Naive thymus-derived CD4-positive, alpha-beta T cell (primary cell): ENCODE measurements around the gene LAMC1. TPM values are rescaled to one million over a fixed set of nuclear protein-coding genes. Genes with fewer than 3 reads are reported as not detected.

Experiments used
- ATAC-seq: fragments of 150-1000 bp; cut with Tn5 transposase; 2 replicates; pipeline ENCODE4 v1.10.0; 2021; ENCODE audit warnings: mild to moderate bottlenecking, moderate library complexity
- CTCF ChIA-PET: fragments of 350-600 bp; sonication (Branson Sonifier 250); formaldehyde crosslinking; loops from one replicate; lab custom pipeline; 2021; ENCODE audit warnings: antibody characterized with exemption; lab: Charles Lee
- POLR2A ChIA-PET: fragments of 350-600 bp; sonication (Branson Sonifier 250); formaldehyde crosslinking; loops from one replicate; lab custom pipeline; 2021; ENCODE audit warnings: antibody characterized with exemption, inconsistent platforms; lab: Charles Lee
- DNase-seq, 9 donors: peaks; one replicate each; pipeline versions ENCODE4 v3.0.0 to v3.0.0-alpha.2; 2020 to 2022; ENCODE audit warnings: mixed read lengths in 1 of 9
- H3K27ac ChIP-seq: one replicate; pipeline ENCODE4 v1.7.0; 2013; ENCODE audit warnings: mild to moderate bottlenecking, low read depth, low read length, moderate library complexity
- H3K27me3 ChIP-seq, 2 donors: one replicate each; pipeline ENCODE4 v1.7.0; 2013; ENCODE audit warnings: low read length in 2 of 2, mild to moderate bottlenecking in 2 of 2, moderate library complexity in 2 of 2; ENCODE audit not compliant: control insufficient read depth in 2 of 2, insufficient read depth in 2 of 2
- H3K36me3 ChIP-seq, 3 experiments: 1 replicate in 2 of 3; 2 replicates in 1 of 3; pipeline ENCODE4 v1.7.0; 2013; ENCODE audit warnings: low read length in 3 of 3, mild to moderate bottlenecking in 3 of 3, moderate library complexity in 1 of 3; ENCODE audit not compliant: insufficient read depth in 3 of 3, control insufficient read depth in 2 of 3
- H3K4me1 ChIP-seq, 2 donors: one replicate each; pipeline ENCODE4 v1.7.0; 2013; ENCODE audit warnings: low read length in 2 of 2, mild to moderate bottlenecking in 2 of 2, moderate library complexity in 1 of 2; ENCODE audit not compliant: control insufficient read depth in 2 of 2, insufficient read depth in 2 of 2
- H3K4me3 ChIP-seq: 2 replicates; pipeline ENCODE4 v1.7.0; 2013; ENCODE audit warnings: mild to moderate bottlenecking, low read length
- H3K9me3 ChIP-seq, 3 experiments: 1 replicate in 2 of 3; 2 replicates in 1 of 3; pipeline ENCODE4 v1.7.0; 2013; ENCODE audit warnings: low read length in 3 of 3; ENCODE audit not compliant: control insufficient read depth in 2 of 3
- H3K27ac Mint-ChIP-seq, 9 donors: one replicate each; pipeline ENCODE4 v1.8.0; 2020 to 2022; ENCODE audit warnings: mixed read lengths in 9 of 9, mild to moderate bottlenecking in 8 of 9, moderate library complexity in 5 of 9, inconsistent platforms in 2 of 9
- H3K27me3 Mint-ChIP-seq, 5 donors: one replicate each; pipeline ENCODE4 v1.8.0; 2021 to 2022; ENCODE audit warnings: mixed read lengths in 5 of 5, mild to moderate bottlenecking in 1 of 5
- H3K36me3 Mint-ChIP-seq, 5 donors: one replicate each; pipeline ENCODE4 v1.8.0; 2020 to 2022; ENCODE audit warnings: mixed read lengths in 5 of 5, mild to moderate bottlenecking in 3 of 5, inconsistent platforms in 1 of 5
- H3K4me1 Mint-ChIP-seq, 7 donors: one replicate each; pipeline ENCODE4 v1.8.0; 2020 to 2022; ENCODE audit warnings: mixed read lengths in 7 of 7, mild to moderate bottlenecking in 3 of 7, inconsistent platforms in 1 of 7
- H3K4me3 Mint-ChIP-seq, 10 donors: one replicate each; pipeline ENCODE4 v1.8.0; 2020 to 2022; ENCODE audit warnings: mild to moderate bottlenecking in 10 of 10, mixed read lengths in 10 of 10, moderate library complexity in 6 of 10, inconsistent platforms in 2 of 10
- H3K9me3 Mint-ChIP-seq, 11 donors: one replicate each; pipeline ENCODE4 v1.8.0; 2020 to 2022; ENCODE audit warnings: mixed read lengths in 11 of 11, mild to moderate bottlenecking in 4 of 11, inconsistent platforms in 1 of 11, moderate library complexity in 1 of 11
- intact Hi-C, 2 donors: fragments of 100-400 bp; cut with micrococcal nuclease; formaldehyde crosslinking; loops; one replicate each; pipeline ENCODE4 v1.15.1; 2023
- polyA plus RNA-seq, 2 donors: library from polyadenylated mRNA; unstranded; fragments of 300-500 nt; fragmentation: Illumina TruSeq; gene quantifications; one replicate each; pipeline ENCODE4 v1.2.3, GENCODE V29; 2021
- total RNA-seq, 6 experiments: library from RNA in 5 of 6; stranded (reverse) in 5 of 6; gene quantifications; 1 replicate in 5 of 6; 2 replicates in 1 of 6; pipeline ENCODE4 v1.2.3 and lab custom pipeline; 2021 to 2026

The LAMC1 gene
- total and polyA plus RNA-seq, 7 experiments from 2014 or later: 0.02 to 1.3 (median 0.24) TPM; not detected in 2

GRCh38 chr1:183180218-183180617, 157.0 kb downstream of the LAMC1 start:
- no peak overlapping the region for H3K4me3 Mint-ChIP-seq
- H3K4me1 ChIP-seq: no peaks in the 10 kb centered on the region
- POLR2A ChIA-PET: no interaction called here
- H3K9me3 ChIP-seq: no peaks in the 10 kb centered on the region
- ATAC-seq (no peak), DNase-seq (no peak)
- H3K9me3 Mint-ChIP-seq: peaks cover 0 to 1% (median 0%) of the 10 kb centered on the region in 11 donors
- H3K27me3 ChIP-seq: no peaks in the 10 kb centered on the region
- no peak overlapping the region for H3K27ac ChIP-seq
- peaks cover 1 to 16% (median 8%) of the 10 kb centered on the region in 5 donors for H3K27me3 Mint-ChIP-seq
- H3K36me3 Mint-ChIP-seq: no peaks in the 10 kb centered on the region
- no peak overlapping the region for H3K27ac Mint-ChIP-seq
- peaks cover 0 to 10% (median 10%) of the 10 kb centered on the region in 7 donors for H3K4me1 Mint-ChIP-seq
- CTCF ChIA-PET: no interaction called here
- intact Hi-C loops: no loop called here
- H3K4me3 ChIP-seq: no peak overlapping the region
- no peaks in the 10 kb centered on the region for H3K36me3 ChIP-seq

GRCh38 chr1:183180634-183181056, 157.4 kb downstream of the LAMC1 start:
- Mint-ChIP-seq H3K9me3 (peaks cover 0 to 1% (median 0%) of the 10 kb centered on the region in 11 donors), H3K36me3 (no peaks in the 10 kb centered on the region), H3K27me3 (peaks cover 5 to 20% (median 13%) of the 10 kb centered on the region in 5 donors), H3K4me3 (peak overlapping the region in 2 of 10 donors; percentile 14 to 35), H3K4me1 (peaks cover 0 to 14% (median 10%) of the 10 kb centered on the region in 7 donors), H3K27ac (peak overlapping the region in 1 of 9 donors; percentile 45)
- no peak overlapping the region for H3K27ac ChIP-seq
- ATAC-seq (no peak), DNase-seq (peak in 1 of 9 donors; percentile 24)
- H3K36me3 ChIP-seq: no peaks in the 10 kb centered on the region
- CTCF ChIA-PET: no interaction called here
- H3K4me1 ChIP-seq: peaks cover 0 to under 1% of the 10 kb centered on the region in 2 donors
- intact Hi-C loops: no loop called here
- H3K27me3 ChIP-seq: no peaks in the 10 kb centered on the region
- POLR2A ChIA-PET: no interaction called here
- no peak overlapping the region for H3K4me3 ChIP-seq
- no peaks in the 10 kb centered on the region for H3K9me3 ChIP-seq

GRCh38 chr1:183185941-183186490, 162.8 kb downstream of the LAMC1 start, which contains the start of gene LAMC2:
Gene LAMC2, plus strand, starts transcription at chr1:183186264. Its CDS starts 89 bp downstream, at chr1:183186353.
- Histone ChIP-seq H3K4me1 (peaks cover 0 to 3% of the 10 kb centered on the region in 2 donors), H3K4me3 (no peak within 1 kb of the TSS), H3K27ac (no peak within 1 kb of the TSS), H3K27me3 (no peaks in the 10 kb centered on the region), H3K9me3 (no peaks in the 10 kb centered on the region), H3K36me3 (no peaks in the 10 kb centered on the region)
- ATAC-seq (no peak), DNase-seq (peak in 3 of 9 donors; percentile 6 to 13 (median 11))
- H3K36me3 Mint-ChIP-seq: no peaks in the 10 kb centered on the region
- peaks cover 0 to 1% (median 0%) of the 10 kb centered on the region in 11 donors for H3K9me3 Mint-ChIP-seq
- H3K27me3 Mint-ChIP-seq: peaks cover 25 to 48% (median 39%) of the 10 kb centered on the region in 5 donors
- peak within 1 kb of the TSS in 8 of 10 donors; percentile 10 to 75 (median 59) for H3K4me3 Mint-ChIP-seq
- peaks cover 0 to 16% (median 8%) of the 10 kb centered on the region in 7 donors for H3K4me1 Mint-ChIP-seq
- no peak within 1 kb of the TSS for H3K27ac Mint-ChIP-seq
- intact Hi-C loops: no loop called here
- ChIA-PET CTCF (no interaction called here), POLR2A (no interaction called here)

- Histone ChIP-seq H3K4me1 (peaks cover 0 to 3% of the 10 kb centered on the region in 2 donors), H3K27me3 (no peaks in the 10 kb centered on the region), H3K9me3 (no peaks in the 10 kb centered on the region), H3K27ac (no peak overlapping the region), H3K36me3 (no peaks in the 10 kb centered on the region), H3K4me3 (no peak overlapping the region)
- H3K27me3 Mint-ChIP-seq: peaks cover 25 to 50% (median 39%) of the 10 kb centered on the region in 5 donors
- H3K9me3 Mint-ChIP-seq: peaks cover 0 to 1% (median 0%) of the 10 kb centered on the region in 11 donors
- DNase-seq (no peak), ATAC-seq (no peak)
- intact Hi-C loops: no loop called here
- ChIA-PET CTCF (no interaction called here), POLR2A (no interaction called here)
- peaks cover 0 to 15% (median 8%) of the 10 kb centered on the region in 7 donors for H3K4me1 Mint-ChIP-seq
- H3K27ac Mint-ChIP-seq: no peak overlapping the region
- H3K36me3 Mint-ChIP-seq: no peaks in the 10 kb centered on the region
- peak overlapping the region in 4 of 10 donors; percentile 44 to 75 (median 66) for H3K4me3 Mint-ChIP-seq
Observed at GRCh38 chr1:183186841-183187240, 163.6 kb downstream of the LAMC1 start.

GRCh38 chr1:183188240-183188639, 165.0 kb downstream of the LAMC1 start:
- CTCF ChIA-PET: no interaction called here

GRCh38 chr1:183191833-183192232, 168.6 kb downstream of the LAMC1 start:
- no peaks in the 10 kb centered on the region for H3K36me3 ChIP-seq
- peaks cover 0 to 12% of the 10 kb centered on the region in 2 donors for H3K4me1 ChIP-seq
- Mint-ChIP-seq H3K4me3 (no peak overlapping the region), H3K4me1 (peaks cover 7 to 23% (median 15%) of the 10 kb centered on the region in 7 donors), H3K27me3 (peaks cover 5 to 49% (median 20%) of the 10 kb centered on the region in 5 donors), H3K27ac (no peak overlapping the region), H3K36me3 (peaks cover 0 to 2% (median 0%) of the 10 kb centered on the region in 5 donors), H3K9me3 (no peaks in the 10 kb centered on the region)
- no peak overlapping the region for H3K27ac ChIP-seq
- DNase-seq (no peak), ATAC-seq (no peak)
- ChIA-PET CTCF (interaction anchor here (0.6 kb wide), 1 partner anchor 1144 kb away, joined by 3 read pairs; no protein-coding TSS in a partner anchor), POLR2A (no interaction called here)
- H3K4me3 ChIP-seq: no peak overlapping the region
- H3K9me3 ChIP-seq: no peaks in the 10 kb centered on the region
- H3K27me3 ChIP-seq: no peaks in the 10 kb centered on the region
- intact Hi-C loops: no loop called here

More at GRCh38 chr1:183188240-183188639, 165.0 kb downstream of the LAMC1 start:
- POLR2A ChIA-PET: no interaction called here
- intact Hi-C loops: no loop called here
- H3K27ac Mint-ChIP-seq: no peak overlapping the region
- no peak for DNase-seq
- Histone ChIP-seq H3K27me3 (no peaks in the 10 kb centered on the region), H3K9me3 (no peaks in the 10 kb centered on the region), H3K4me1 (peaks cover 0 to 3% of the 10 kb centered on the region in 2 donors), H3K4me3 (no peak overlapping the region), H3K27ac (no peak overlapping the region), H3K36me3 (no peaks in the 10 kb centered on the region)
- peaks cover 0 to 15% (median 8%) of the 10 kb centered on the region in 7 donors for H3K4me1 Mint-ChIP-seq
- peaks cover 25 to 56% (median 37%) of the 10 kb centered on the region in 5 donors for H3K27me3 Mint-ChIP-seq
- H3K9me3 Mint-ChIP-seq: no peaks in the 10 kb centered on the region
- no peak for ATAC-seq
- peaks cover 0 to 2% (median 0%) of the 10 kb centered on the region in 5 donors for H3K36me3 Mint-ChIP-seq
- H3K4me3 Mint-ChIP-seq: no peak overlapping the region
